ENCODE data around the gene ORAI1.

Gene ORAI1

GRCh38 chr12:121668750-121669520, 42.6 kb downstream of the ORAI1 start:
- no peak overlapping the region for H3K4me3 ChIP-seq (ENCODE audit: low read depth, low read length)
- DNase-seq (ENCODE audit: low read depth) = peak; percentile 73
- TF ChIP-seq POLR2A (IDR thresholded peaks at IDR 0.05; ENCODE audit: extremely low read depth, insufficient read length) (no peak), MAX (IDR thresholded peaks at IDR 0.05; ENCODE audit: low read depth, low read length) (no peak), CTCF (IDR thresholded peaks at IDR 0.05; ENCODE audit: low read depth, low read length) (peak; percentile 85), MYC (IDR thresholded peaks at IDR 0.05; ENCODE audit: low read depth, low read length) (no peak)

- no peak for DNase-seq (ENCODE audit: low read depth)
- no peak within 1 kb of the TSS for H3K4me3 ChIP-seq (ENCODE audit: low read depth, low read length)
- TF ChIP-seq POLR2A (IDR thresholded peaks at IDR 0.05; ENCODE audit: extremely low read depth, insufficient read length) = no peak
- TF ChIP-seq CTCF (IDR thresholded peaks at IDR 0.05; ENCODE audit: low read depth, low read length) = no peak
- no peak for TF ChIP-seq MAX (IDR thresholded peaks at IDR 0.05; ENCODE audit: low read depth, low read length)
- no peak for TF ChIP-seq MYC (IDR thresholded peaks at IDR 0.05; ENCODE audit: low read depth, low read length)
Observed at GRCh38 chr12:121669521-121669900, 43.2 kb downstream of the ORAI1 start, which contains the start of gene MORN3. Gene MORN3, minus strand, starts transcription at chr12:121669654. Its CDS starts 171 bp downstream, at chr12:121669483.

GRCh38 chr12:121673013-121673511, 46.7 kb downstream of the ORAI1 start:
- no peak for DNase-seq (ENCODE audit: low read depth)
- no peak for TF ChIP-seq POLR2A (IDR thresholded peaks at IDR 0.05; ENCODE audit: extremely low read depth, insufficient read length)
- no peak for TF ChIP-seq MYC (IDR thresholded peaks at IDR 0.05; ENCODE audit: low read depth, low read length)
- no peak for TF ChIP-seq MAX (IDR thresholded peaks at IDR 0.05; ENCODE audit: low read depth, low read length)
- TF ChIP-seq CTCF (IDR thresholded peaks at IDR 0.05; ENCODE audit: low read depth, low read length) = no peak
- no peak overlapping the region for H3K4me3 ChIP-seq (ENCODE audit: low read depth, low read length)

- no peak for TF ChIP-seq POLR2A (IDR thresholded peaks at IDR 0.05; ENCODE audit: extremely low read depth, insufficient read length)
- TF ChIP-seq CTCF (IDR thresholded peaks at IDR 0.05; ENCODE audit: low read depth, low read length) = no peak
- no peak for TF ChIP-seq MYC (IDR thresholded peaks at IDR 0.05; ENCODE audit: low read depth, low read length)
- no peak for TF ChIP-seq MAX (IDR thresholded peaks at IDR 0.05; ENCODE audit: low read depth, low read length)
- no peak for DNase-seq (ENCODE audit: low read depth)
- H3K4me3 ChIP-seq (ENCODE audit: low read depth, low read length) = no peak overlapping the region
Observed at GRCh38 chr12:121676190-121676589, 49.9 kb downstream of the ORAI1 start.

GRCh38 chr12:121678305-121678704, 52.0 kb downstream of the ORAI1 start:
- TF ChIP-seq CTCF (IDR thresholded peaks at IDR 0.05; ENCODE audit: low read depth, low read length) = no peak
- TF ChIP-seq POLR2A (IDR thresholded peaks at IDR 0.05; ENCODE audit: extremely low read depth, insufficient read length) = no peak
- no peak for TF ChIP-seq MYC (IDR thresholded peaks at IDR 0.05; ENCODE audit: low read depth, low read length)
- TF ChIP-seq MAX (IDR thresholded peaks at IDR 0.05; ENCODE audit: low read depth, low read length) = no peak
- no peak overlapping the region for H3K4me3 ChIP-seq (ENCODE audit: low read depth, low read length)
- DNase-seq (ENCODE audit: low read depth) = no peak

Data from NB4 (cell line).